Stimulated activated CD8-positive, alpha-beta memory T cell treated with anti-CD3 and anti-CD28 coated beads, Interleukin-4, amount 100 ng/mL, for 48 hours (primary cell): ENCODE results near the gene MGAT4D.
A peak's percentile ranks its signal among the peaks of the same experiment; 100 is the strongest.
"Not testable (repeated sequence)": the region's sequence is repeated elsewhere in the genome, so short reads cannot be mapped to it uniquely, and the experiment has no call there.

Source experiments
- DNase-seq: peaks from one replicate; pipeline ENCODE4 v3.0.0-alpha.2; 2020

MGAT4D gene

DNA sequence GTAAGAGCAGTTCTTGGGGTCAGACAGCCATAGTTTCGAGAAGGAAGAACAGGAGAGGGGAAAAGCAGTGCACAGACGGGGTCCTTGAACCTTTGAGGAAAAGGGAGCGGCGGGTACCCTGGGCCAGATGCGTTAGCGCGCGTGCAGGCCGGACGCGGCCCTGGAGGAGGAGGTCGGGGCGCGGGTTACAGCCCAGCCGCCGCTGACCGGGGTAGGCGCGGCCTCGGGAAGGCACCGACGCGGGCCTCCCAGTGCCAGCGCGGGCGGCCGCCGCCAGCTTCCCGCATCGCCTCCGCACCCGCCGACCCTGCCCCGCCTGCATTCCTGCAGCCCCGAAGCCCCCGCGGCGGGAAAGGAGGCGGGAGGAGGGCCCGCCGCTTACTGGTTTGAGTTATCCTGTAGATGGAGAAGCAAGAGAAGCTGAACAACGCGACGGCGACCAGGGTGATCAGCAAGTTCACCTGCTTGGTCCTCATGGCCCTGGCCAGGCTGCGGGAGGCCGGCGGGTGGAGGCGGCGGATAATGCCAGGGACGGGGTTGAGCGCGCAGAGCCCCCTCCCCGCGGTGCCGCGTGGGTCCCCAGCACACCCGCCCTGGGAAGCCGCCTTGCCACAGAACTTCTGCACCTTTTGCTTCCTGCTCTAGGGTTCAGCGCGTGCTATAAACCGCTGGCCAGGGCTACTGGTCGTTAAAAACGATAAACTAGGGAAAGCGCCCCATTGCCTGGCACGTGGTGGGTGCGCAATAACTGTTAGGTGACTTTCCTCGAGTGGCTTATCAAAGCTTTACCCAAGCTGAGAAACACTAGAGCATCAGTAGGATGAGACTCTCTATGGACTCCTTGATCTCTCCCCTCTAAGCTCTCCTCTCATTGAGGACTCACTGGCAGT, at the start of gene MGAT4D:
TSS of gene MGAT4D (minus strand) at position 547 of the 890 bp plus-strand sequence. CDS start at position 476, 71 bp downstream.
- DNase-seq = no peak

DNA sequence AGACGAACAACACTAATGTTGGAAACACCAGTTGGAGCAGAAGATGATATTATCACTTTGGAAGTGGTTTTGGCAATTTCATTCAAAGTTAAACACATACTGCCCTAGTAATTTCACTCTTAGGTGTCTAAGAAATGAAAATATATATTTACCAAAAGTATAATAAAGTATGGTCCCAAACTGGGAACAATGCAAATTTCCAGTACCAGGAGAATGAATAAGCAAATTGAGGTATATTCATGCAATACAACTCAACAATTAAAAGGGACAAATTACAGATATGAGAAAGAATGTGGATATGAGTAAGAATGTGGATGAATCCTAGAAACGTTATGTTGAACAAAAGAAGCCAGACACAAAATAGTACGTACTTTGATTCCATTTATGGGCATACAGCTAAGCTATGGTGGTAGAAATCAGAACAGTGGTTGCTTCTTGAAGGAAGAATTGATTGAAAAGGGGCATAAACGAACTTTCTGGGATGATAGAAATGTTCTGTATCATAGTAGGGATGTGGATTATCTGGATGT, 35.9 kb upstream of the MGAT4D start:
- no peak for DNase-seq

DNA sequence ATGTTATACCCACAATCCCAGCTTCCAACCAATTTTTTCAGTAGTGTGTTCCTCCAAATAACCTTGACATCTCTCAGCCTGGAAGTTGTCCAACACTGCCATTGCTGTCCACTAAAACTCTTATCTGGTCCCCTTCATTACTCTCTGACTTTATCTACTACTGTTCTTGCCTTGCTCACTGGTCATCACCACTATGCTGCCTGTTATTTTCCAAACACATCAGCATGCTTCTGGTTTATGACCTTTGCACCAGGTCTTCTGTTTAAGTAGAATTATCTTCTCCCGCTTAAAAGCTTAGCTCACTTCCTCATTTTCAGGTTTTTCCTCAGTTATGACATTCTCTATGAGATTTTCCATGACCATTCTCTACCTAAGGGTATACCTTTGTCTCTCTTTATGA, 31.3 kb upstream of the MGAT4D start:
- no peak for DNase-seq

DNA sequence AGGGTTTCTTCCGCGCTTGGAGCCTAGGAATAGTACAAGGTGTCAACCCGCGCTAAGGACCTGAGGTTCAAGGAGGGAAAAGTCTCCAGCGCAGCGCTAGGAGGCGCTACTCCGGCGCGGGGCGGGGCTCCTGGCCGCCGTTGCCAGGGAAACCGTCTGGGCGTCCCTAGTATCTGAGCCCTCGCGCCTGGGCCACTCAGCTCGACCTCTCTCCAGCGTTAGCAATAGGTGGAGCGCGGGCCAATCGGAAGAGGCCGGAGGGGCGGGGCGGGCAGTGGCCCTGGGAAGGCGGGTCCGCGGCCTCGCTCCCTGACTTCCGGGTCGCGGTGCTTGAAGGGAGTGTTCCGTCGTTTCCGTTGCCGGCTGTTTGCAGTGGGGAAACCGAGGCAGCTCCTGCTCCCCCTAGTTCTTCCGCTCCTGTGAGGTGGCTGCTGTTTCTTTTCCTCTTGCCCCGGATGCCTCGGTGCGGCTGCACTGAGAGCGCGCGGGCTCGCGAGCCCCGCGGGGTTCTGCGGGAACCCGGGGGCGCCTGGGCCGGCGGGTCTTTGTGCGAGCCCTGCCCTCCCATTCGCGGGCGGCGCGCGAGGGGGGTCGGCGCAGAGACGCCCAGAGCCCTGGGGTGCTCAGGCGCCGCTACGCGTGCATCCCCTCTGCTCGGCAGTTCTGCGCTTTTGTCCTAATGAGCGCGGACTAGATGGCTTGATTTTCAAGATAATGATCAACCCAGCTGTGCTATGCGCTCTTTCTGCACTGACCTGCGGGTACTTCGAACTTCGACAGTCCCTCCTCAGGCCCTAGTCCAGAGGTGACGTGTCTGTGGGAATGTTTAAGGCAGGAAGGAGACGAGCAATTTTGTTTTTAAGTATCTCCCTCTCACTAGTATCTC, 26.0 kb upstream of the MGAT4D start, which contains the start of gene ELMOD2:
TSS of gene ELMOD2 (plus strand) at position 312 of the 886 bp plus-strand sequence. CDS start 1,261 bp downstream, outside the sequence.
- peak; percentile 97 for DNase-seq

DNA sequence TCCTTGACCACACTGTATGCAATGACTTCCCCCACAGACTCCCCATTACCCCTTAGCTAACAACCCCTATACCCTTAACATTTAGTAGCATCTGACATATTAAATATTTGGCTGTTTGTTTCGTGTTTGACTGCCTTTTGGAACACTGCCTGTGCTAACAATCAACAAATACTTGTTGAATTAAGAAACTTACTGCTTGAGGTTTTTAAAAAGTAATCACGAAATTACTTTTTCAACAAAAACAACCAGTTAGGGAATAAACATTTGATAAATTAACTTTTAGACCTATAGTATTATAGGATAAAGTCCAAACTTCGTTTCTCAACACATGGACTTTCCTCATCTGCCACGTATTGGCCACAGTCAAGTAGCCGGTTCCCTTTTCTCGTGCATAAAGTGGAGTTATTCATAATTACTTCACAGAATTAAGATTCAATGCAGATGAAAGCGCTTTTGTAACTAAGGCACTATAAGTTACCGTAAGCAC, 25.3 kb upstream of the MGAT4D start:
- no peak for DNase-seq

DNA sequence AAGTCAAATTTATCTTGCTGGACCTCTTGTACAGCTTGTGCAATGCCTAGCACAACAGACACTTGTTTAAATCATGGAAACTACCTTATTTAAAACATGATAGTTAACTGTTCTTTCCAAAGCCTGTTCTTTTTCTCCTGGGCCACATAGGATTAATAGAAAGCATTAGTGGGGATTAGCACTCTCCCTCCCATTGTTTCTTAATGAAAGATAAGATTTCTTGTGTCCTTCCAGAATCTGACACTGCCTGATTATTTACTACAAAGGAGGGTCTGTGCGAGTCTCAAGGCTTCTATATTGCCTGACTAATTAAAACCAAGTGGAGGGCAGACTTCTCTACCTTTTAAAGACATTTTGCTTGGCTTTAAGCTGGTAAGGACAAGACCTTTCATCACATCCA, 17.3 kb upstream of the MGAT4D start:
- no peak for DNase-seq

DNA sequence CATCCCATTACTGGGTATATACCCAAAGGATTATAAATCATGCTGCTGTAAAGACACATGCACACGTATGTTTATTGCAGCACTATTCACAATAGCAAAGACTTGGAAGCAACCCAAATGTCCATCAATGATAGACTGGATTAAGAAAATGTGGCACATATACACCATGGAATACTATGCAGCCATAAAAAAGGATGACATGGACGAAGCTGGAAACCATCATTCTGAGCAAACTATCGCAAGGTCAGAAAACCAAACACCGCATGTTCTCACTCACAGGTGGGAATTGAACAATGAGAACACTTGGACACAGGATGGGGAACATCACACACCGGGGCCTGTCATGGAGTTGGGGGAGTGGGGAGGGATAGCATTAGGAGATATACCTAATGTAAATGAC, 15.7 kb upstream of the MGAT4D start:
- not testable (repeated sequence) for DNase-seq

DNA sequence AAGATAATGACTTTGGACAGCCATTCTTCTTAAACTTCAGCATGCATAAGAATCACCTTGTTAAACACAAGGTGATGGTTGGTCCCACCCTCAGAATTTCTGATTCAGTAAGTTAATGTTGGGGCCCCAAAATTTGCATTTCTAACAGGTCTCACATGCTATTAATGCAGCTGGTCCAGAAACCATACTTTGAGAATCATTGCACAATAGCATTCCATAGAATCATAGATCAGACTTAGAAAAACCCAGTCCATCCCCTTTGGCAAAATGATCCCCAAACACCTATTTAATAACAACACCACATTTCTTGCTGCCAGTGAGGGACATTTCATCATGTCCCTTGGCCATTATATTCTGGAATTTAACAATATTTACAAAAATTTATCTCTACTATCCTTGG, 6.2 kb upstream of the MGAT4D start:
- DNase-seq = no peak

DNA sequence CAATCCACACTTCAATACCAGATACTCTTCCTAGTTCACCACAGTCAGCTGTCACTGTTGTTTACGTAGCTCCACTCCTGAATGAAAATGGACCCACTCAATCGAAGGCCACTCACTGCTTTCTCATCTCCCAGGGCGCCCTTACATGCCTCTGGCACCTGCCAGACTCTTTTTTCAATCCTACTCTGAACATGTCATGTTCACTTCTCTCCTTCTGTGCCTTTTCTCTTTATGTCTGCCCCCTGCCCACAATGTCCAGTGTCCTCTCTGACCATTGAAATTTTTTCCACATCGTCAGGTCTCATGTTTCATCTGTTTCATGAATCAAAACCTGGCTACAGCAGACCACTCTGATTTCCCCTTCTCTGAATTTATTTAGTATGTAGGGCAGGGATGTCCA, 1.3 kb upstream of the MGAT4D start:
- DNase-seq = no peak

DNA sequence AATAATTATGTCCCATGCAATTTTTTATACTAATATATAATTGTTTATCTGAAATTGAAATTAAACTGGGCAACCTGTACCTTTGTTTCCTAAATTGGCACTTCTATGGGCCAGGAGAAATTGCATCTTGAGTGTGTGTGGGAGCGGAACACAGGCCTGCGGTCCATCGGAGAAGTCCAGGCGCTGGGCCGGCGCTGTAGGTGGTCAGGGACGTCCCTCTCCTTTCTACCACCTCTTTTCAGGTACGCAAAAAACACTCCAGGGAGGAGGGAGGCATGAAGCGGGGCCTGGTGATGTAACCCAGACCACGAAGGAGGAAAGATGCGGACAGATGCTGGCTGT, 717 bp downstream of the MGAT4D start:
- no peak for DNase-seq

DNA sequence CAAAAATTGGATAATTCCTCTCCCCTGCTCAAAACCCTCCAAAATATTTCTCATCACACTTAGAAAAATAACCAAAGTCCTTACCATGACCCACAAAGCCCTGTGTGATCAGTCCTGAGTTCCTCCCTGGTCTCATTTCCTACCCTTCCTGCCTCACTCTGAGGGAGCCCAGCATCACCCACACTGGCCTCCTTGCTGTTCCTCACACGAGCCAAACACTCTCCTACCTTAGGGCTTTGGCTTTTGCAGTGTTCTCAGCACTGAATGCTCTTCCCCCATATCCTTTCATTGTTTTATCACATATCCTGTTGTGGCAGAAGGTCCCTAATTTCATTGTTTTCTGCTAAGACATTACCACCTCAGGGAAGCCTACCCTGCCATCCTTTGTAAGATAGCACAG, 12.2 kb downstream of the MGAT4D start:
- no peak for DNase-seq

DNA sequence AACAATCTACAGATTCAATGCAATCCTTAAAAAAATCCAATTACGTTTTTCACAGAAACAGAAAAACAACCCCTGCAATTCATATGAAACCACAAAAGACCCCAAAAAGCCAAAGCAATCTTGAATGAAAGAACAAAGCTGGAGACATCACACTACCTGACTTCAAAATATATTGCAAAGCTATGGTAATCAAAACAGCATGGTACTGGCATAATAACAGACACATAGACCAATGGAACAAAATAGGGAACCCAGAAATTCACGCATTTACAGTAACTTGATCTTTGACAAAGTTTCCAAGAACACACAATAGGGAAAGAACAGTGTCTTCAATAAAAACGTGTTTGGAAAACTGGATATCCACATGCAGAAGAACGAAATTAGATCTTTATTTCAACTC, 14.6 kb downstream of the MGAT4D start:
- DNase-seq = no peak

DNA sequence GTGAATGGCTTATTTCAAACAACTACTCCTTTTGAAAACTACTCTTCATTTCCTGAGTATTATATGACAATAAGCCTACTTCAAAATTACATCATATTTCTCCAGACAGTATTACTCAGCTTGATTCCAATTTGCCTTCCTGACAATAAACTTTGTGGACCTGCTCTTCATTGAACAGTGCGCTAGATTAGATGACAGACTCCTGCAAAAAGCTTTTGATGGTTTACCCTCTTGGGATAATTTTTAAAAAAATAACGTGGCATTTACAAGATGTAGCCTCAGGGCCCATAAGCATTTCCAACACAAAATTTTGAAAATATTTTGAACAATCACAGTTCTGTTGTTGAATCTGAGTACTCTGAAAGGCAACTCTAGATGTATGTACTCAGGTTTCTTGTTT, 25.9 kb downstream of the MGAT4D start:
- no peak for DNase-seq

DNA sequence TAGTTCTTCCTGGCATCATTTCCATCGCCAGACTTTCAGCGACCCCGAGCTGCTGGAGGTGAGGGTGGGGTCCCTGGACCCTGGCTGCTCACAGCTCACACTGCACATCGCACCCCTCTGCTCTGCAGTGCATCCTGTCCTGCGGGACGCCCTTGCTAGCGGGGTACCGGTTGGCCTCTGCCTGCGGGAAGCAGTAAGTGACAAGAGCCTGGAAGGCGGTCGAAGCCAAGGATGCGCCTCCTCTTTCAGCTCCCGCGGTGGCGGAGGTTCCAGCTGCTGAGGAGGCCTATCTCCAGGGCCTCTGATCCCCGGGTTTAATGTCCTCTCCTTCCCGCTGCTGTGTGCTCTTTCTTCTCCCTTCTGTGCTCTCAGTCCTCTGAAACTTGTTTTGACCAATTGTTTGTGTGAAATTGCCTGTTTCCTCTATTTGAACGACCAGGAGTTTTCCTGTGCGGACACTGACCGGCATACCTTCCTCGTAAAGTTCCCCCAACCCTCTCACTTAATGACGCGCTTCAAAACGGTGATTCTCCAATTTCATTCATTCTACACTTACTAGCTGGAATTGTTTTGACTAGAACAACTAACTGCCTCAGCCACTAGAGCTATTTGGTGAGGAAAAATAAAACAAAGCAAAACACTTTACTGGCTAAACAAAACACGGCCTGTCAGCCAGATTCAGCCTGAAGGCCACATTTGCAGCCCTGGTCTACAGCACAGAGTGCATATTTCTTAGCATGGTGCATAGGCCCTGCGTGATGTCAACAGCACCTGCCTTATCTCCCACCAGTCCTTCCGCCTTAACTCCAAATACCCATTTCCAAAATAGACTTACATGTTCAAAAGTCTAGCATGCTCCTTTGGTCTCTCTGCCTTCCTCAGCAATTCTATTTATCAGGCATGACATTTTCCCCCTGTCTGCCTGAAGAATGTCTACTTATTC, 28.0 kb downstream of the MGAT4D start:
- DNase-seq = no peak

DNA sequence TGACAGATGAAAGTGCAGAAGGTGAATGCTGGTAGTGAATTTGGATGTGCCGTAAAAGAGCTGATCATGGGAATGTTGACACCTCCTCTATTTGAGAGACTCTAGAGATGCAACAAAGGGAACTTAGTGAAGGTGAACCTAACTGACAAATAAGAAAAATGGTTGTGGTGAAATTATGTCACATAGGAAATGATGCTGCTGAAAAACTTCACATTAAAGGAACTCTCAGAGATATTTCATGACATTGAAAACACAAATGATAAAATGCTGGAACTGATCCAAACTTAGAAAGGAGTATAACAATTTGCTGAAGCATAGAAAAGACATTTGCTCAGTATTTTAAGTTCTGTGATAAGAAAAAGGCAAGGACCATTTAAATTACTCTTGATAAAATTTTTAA, 31.9 kb downstream of the MGAT4D start:
- no peak for DNase-seq

DNA sequence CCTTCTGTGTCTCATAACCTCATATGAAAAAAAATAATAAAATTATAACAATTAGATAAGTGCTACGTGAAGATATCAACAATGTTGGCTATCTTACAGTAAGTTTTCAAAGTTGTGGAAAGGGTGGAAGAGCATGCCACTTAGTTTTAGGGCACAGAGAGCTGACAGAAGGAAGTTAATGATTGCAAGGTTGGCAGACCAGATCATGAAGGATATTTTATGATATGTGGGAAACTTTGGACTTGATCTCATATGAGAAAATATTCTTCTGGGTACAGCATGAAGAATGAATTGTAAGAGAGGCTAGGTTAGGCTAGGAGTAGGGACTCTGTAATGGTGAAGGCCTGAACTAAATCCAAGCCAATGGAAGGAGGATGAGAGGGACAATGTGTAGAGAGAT, 34.5 kb downstream of the MGAT4D start:
- no peak for DNase-seq

DNA sequence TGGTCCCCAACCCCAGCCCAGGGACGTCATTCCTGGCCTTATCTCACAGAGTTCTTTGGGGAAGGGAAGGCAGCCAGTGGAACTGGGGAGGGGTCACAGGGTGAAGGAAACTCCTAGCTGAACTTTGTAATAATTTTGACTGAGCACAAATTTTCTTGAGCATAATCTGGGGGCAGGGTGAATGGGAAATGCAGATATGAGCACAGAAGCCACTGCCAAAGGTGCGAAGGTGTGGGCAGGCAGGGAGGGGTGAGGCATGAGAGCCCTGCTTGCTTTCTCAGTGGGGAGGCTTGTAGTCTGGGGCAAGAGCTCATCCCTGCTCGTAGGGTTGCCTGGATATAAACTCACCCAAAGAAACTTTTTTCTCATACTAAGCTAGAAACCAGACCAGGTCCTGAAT, 34.9 kb downstream of the MGAT4D start:
- DNase-seq = no peak

DNA sequence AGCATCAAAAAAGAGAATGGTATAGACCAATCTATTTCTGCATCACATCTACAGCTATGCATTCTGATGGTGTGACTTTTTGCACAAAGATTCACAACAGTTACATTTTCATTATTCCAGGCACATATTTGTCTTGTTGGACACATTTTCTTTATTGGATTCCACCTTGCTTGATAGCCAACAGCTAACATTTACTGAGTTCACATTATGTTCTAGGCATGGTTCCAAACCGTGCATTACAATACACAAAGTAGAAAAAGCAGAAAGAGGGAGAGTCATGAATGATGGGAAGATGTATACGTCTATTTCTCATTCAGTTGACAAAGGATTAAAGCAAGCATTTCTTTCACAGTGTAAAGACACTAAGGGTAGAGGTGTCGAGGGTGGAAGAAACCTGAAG, 47.7 kb downstream of the MGAT4D start:
- no peak for DNase-seq

DNA sequence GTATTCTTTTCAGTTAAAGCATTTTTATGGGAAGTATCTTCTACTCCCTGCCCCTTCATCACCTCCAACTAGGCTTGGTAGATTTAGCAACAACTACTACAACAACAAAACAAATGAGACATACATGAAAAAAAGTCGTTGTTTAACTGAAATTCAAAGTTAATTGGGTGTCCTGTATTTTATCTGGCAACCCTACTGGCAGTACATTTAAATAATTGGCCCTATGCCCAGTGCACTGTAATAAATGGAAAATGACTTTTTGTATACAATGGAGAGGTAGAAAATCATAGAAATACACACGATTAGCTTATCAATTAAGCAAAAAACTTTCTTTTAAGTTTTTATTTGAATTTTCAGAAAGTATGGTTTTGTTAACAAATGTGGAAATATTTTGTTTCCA, 49.3 kb downstream of the MGAT4D start:
- DNase-seq = no peak

DNA sequence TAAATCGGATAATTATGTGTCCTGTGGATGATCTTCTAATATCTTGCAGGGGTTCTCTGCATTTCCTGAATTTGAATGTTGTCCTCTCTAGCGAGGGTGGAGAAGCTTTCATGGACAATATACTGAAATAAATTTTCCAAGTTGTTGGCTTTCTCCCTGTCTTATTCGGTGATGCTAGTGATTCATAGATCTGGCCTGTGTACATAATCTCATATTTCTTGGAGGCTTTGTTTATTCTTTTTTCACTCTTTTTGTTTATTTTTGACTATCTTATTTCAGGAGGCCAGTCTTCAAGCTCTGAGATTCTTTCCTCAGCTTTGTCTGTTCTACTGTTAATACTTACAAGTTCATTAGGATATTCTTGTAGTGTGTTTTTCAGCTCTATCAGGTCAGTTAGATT, 49.9 kb downstream of the MGAT4D start:
- no peak for DNase-seq

DNA sequence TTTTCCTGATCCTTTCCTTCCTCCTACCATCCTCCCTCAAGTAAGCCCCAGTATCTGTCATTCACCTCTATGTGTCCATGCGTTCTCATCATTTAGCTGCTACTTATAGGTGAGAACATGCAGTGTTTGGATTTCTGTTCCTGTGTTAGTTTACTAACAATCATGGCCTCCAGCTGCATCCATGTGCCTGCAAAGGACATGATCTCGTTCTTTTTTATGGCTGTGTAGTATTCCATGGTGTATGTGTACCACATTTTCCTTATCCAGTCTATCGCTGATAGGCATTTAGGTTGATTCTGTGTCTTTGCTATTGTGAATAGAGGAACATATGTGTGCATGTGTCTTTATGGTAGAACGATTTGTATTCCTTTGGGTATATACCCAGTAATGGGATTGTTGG, 53.7 kb downstream of the MGAT4D start:
- DNase-seq = not testable (repeated sequence)

DNA sequence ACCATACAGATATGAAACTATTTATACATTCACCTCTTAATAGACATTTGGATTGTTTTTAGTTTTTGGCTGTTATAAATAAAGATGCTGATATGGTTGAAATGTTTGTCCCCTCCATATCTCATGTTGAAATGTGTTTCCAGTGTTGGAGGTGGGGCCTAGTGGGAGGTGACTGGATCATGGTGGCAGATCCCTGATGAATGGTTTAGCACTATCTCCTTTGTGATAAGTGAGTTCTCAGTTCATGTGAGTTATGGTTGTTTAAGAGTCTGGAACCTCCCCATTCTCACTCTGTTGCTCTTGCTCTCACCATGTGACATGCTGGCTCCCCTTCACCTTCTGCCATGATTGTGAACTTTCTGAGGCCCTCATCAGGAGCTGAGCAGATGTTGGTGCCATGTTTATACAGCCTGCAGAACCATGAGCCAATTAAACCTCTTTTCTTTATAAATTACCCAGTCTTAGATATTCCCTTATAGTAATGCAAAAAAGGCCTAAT, 58.4 kb downstream of the MGAT4D start:
- no peak for DNase-seq
